Measurements from ENCODE around the gene MRO. TPM values are rescaled to one million over a fixed set of nuclear protein-coding genes. Genes with fewer than 3 reads are reported as not detected.

The MRO gene
- polyA plus RNA-seq, 2 of the 4 experiments (the other 2 are of a cell fraction) = 0.31 to 0.39 TPM

DNA sequence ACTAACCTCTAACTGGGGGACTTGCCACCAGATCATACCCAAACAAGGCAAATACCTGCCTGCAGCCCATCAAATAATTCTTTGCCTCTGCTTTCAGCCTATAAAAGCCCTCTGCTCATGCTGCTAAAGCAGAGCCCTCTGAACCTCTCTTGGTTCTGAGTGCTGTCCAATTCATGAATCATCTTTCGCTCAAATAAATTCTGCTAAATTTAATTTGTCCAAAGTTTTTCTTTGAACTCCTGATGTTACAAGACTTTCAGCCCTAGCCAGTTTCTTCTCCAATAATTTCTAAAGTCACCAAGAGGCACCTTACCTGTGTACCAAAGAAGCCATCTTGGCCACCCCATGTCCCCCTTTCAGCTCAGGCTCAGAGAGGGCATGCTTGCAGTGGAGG is 72.0 kb downstream of the MRO start:
- no peak for ATAC-seq
- no peak for DNase-seq (ENCODE audit: low read depth in 1 of 2, low spot score in 1 of 2)
- POLR2A ChIA-PET = no interaction called here
- no peak overlapping the region for H3K4me3 ChIP-seq
- no peak for FAIRE-seq
- H3K4me2 ChIP-seq = no peak overlapping the region
- H3K9me3 ChIP-seq = no peaks in the 10 kb centered on the region
- TF ChIP-seq CTCF (IDR thresholded peaks at IDR 0.05) = no peak
- no peak for TF ChIP-seq HDAC2 (IDR thresholded peaks at IDR 0.05)
- no peak for TF ChIP-seq BHLHE40 (IDR thresholded peaks at IDR 0.05; ENCODE audit: low read depth, low read length)
- no peak for TF ChIP-seq GATA3 (IDR thresholded peaks at IDR 0.05; ENCODE audit: borderline replicate concordance)
- no peak for TF ChIP-seq NR3C1 (IDR thresholded peaks at IDR 0.05)
- TF ChIP-seq CHD4 (IDR thresholded peaks at IDR 0.05; ENCODE audit: borderline replicate concordance) = no peak
- TF ChIP-seq SREBF2 (IDR thresholded peaks at IDR 0.05) = no peak
- no peak for TF ChIP-seq KDM1A (IDR thresholded peaks at IDR 0.05; ENCODE audit: low read depth)
- no peak for TF ChIP-seq HMGXB4 (CRISPR knock-in tag; IDR thresholded peaks at IDR 0.05; ENCODE audit: borderline replicate concordance)
- TF ChIP-seq POLR2A (IDR thresholded peaks at IDR 0.05; ENCODE audit: low read length) = no peak
- TF ChIP-seq NPAS2 (CRISPR knock-in tag; IDR thresholded peaks at IDR 0.05; ENCODE audit: borderline replicate concordance) = no peak
- no peak for TF ChIP-seq KDM5A (IDR thresholded peaks at IDR 0.05)
- TF ChIP-seq, protein P1, sequence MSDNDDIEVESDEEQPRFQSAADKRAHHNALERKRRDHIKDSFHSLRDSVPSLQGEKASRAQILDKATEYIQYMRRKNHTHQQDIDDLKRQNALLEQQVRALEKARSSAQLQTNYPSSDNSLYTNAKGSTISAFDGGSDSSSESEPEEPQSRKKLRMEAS (IDR thresholded peaks at IDR 0.05) = no peak
- TF ChIP-seq FOSB (CRISPR knock-in tag; IDR thresholded peaks at IDR 0.05) = no peak
- TF ChIP-seq, protein P2, sequence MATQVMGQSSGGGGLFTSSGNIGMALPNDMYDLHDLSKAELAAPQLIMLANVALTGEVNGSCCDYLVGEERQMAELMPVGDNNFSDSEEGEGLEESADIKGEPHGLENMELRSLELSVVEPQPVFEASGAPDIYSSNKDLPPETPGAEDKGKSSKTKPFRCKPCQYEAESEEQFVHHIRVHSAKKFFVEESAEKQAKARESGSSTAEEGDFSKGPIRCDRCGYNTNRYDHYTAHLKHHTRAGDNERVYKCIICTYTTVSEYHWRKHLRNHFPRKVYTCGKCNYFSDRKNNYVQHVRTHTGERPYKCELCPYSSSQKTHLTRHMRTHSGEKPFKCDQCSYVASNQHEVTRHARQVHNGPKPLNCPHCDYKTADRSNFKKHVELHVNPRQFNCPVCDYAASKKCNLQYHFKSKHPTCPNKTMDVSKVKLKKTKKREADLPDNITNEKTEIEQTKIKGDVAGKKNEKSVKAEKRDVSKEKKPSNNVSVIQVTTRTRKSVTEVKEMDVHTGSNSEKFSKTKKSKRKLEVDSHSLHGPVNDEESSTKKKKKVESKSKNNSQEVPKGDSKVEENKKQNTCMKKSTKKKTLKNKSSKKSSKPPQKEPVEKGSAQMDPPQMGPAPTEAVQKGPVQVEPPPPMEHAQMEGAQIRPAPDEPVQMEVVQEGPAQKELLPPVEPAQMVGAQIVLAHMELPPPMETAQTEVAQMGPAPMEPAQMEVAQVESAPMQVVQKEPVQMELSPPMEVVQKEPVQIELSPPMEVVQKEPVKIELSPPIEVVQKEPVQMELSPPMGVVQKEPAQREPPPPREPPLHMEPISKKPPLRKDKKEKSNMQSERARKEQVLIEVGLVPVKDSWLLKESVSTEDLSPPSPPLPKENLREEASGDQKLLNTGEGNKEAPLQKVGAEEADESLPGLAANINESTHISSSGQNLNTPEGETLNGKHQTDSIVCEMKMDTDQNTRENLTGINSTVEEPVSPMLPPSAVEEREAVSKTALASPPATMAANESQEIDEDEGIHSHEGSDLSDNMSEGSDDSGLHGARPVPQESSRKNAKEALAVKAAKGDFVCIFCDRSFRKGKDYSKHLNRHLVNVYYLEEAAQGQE (IDR thresholded peaks at IDR 0.05) = no peak
- no peak for TF ChIP-seq PBX3 (IDR thresholded peaks at IDR 0.05)
- TF ChIP-seq HOXB5 (CRISPR knock-in tag; IDR thresholded peaks at IDR 0.05) = no peak
- no peaks in the 10 kb centered on the region for H3K4me1 ChIP-seq
- no peak overlapping the region for H3K27ac ChIP-seq
- CTCF ChIA-PET = no interaction called here
- 0% methylated on average over 1 of the region's 1 CpG for whole genome bisulfite sequencing (ENCODE audit: missing lambda C conversion rate)

- ChIA-PET CTCF (no interaction called here), POLR2A (no interaction called here)
- FAIRE-seq (no peak), ATAC-seq (no peak), DNase-seq (ENCODE audit: low read depth in 1 of 2, low spot score in 1 of 2) (no peak)
- H3K9me3 ChIP-seq = no peaks in the 10 kb centered on the region
- H3K4me2 ChIP-seq = no peak overlapping the region
- no peak for TF ChIP-seq ESRRA (IDR thresholded peaks at IDR 0.05; ENCODE audit: borderline replicate concordance, low read length)
- H3K4me1 ChIP-seq = no peaks in the 10 kb centered on the region
- H3K27ac ChIP-seq = no peak overlapping the region
- H3K4me3 ChIP-seq = no peak overlapping the region
- WGBS (ENCODE audit: missing lambda C conversion rate) = 24% methylated on average over 5 of the region's 5 CpGs
Observed at GRCh38 chr18:50745945-50746344, 73.9 kb downstream of the MRO start.

Other genes starting within 250 kb of the MRO start
- 72.2 and 88.0 TPM in 2 replicates for gene ME2, start 59.1 kb upstream of the MRO start, polyA plus RNA-seq (2011; rRNA removed)
- 46.0 to 47.3 TPM (median 46.8 TPM) in 3 replicates for gene ME2, start 59.1 kb upstream of the MRO start, polyA plus RNA-seq (2017; fragmentation: RNase III; extraction: RNeasy Plus Mini Kit Qiagen cat#74134 plus additional on column Dnase treatment)
- 6.0 and 6.6 TPM in 2 replicates for gene ELAC1, start 148.0 kb upstream of the MRO start, polyA plus RNA-seq (2011; rRNA removed)
- 3.9 to 5.0 TPM (median 4.2 TPM) in 3 replicates for gene ELAC1, start 148.0 kb upstream of the MRO start, polyA plus RNA-seq (2017; fragmentation: RNase III; extraction: RNeasy Plus Mini Kit Qiagen cat#74134 plus additional on column Dnase treatment)
- 90.0 and 107 TPM in 2 replicates for gene SMAD4, start 210.2 kb upstream of the MRO start, polyA plus RNA-seq (2011; rRNA removed)
- gene SMAD4, start 210.2 kb upstream of the MRO start, polyA plus RNA-seq (2017; fragmentation: RNase III; extraction: RNeasy Plus Mini Kit Qiagen cat#74134 plus additional on column Dnase treatment) = 44.7 to 52.3 TPM (median 52.1 TPM) in 3 replicates

All from A549 (cell line).